ENCODE data around the gene TSPEAR.
"Not testable (repeated sequence)": the region's sequence is repeated elsewhere in the genome, so short reads cannot be mapped to it uniquely, and the experiment has no call there.

Gene TSPEAR

GRCh38 chr21:44618909-44619308, 92.5 kb downstream of the TSPEAR start:
- peak; percentile 19 to 31 for DNase-seq

- peak in 1 of 2 donors; percentile 7 for DNase-seq
These were observed 92.9 kb downstream of the TSPEAR start for GRCh38 chr21:44618504-44618903.

- no peak for DNase-seq
These were observed 94.3 kb downstream of the TSPEAR start for GRCh38 chr21:44617071-44617501.

- DNase-seq, result no peak
These were observed 94.8 kb downstream of the TSPEAR start for GRCh38 chr21:44616591-44616926.

GRCh38 chr21:44615911-44616590, 95.3 kb downstream of the TSPEAR start:
- no peak for DNase-seq

- no peak for DNase-seq
These were observed 95.9 kb downstream of the TSPEAR start for GRCh38 chr21:44615466-44615865.

GRCh38 chr21:44614961-44615391, 96.4 kb downstream of the TSPEAR start:
- DNase-seq, result no peak

- no peak for DNase-seq
These were observed 97.2 kb downstream of the TSPEAR start for GRCh38 chr21:44614161-44614631.

GRCh38 chr21:44613386-44614155, 97.8 kb downstream of the TSPEAR start:
- DNase-seq, result no peak

- DNase-seq, result no peak
These were observed 98.6 kb downstream of the TSPEAR start for GRCh38 chr21:44612669-44613229.

- DNase-seq, result no peak
These were observed 99.3 kb downstream of the TSPEAR start, which contains the start of gene KRTAP10-8 for GRCh38 chr21:44612029-44612486. KRTAP10-8 (plus strand) TSS chr21:44612079; CDS start chr21:44612101, 22 bp downstream.

GRCh38 chr21:44611551-44611950, 99.8 kb downstream of the TSPEAR start:
- DNase-seq, result no peak

GRCh38 chr21:44610157-44610843, 101.1 kb downstream of the TSPEAR start:
- DNase-seq, result not testable (repeated sequence)

- no peak for DNase-seq
These were observed 102.2 kb downstream of the TSPEAR start for GRCh38 chr21:44609193-44609592.

- DNase-seq, result no peak
These were observed 104.9 kb downstream of the TSPEAR start for GRCh38 chr21:44606495-44606894.

GRCh38 chr21:44603911-44604310, 107.5 kb downstream of the TSPEAR start:
- no peak for DNase-seq

GRCh38 chr21:44603109-44603875, 108.1 kb downstream of the TSPEAR start:
- no peak for DNase-seq

GRCh38 chr21:44602463-44602850, 108.9 kb downstream of the TSPEAR start:
- no peak for DNase-seq

- DNase-seq, result no peak
These were observed 109.5 kb downstream of the TSPEAR start for GRCh38 chr21:44601596-44602462.

- not testable (repeated sequence) for DNase-seq
These were observed 110.3 kb downstream of the TSPEAR start for GRCh38 chr21:44601091-44601490.
